Adrenal gland (tissue), 5 donors: ENCODE data around the gene ZNF555.

Experiments used
- POLR2A ChIP-seq, 2 donors: fragments of 450-650 bp; IDR thresholded peaks; one replicate each; pipeline ENCODE4 v1.6.1; 2017; ENCODE audit warnings: antibody characterized with exemption in 2 of 2, mild to moderate bottlenecking in 2 of 2, moderate library complexity in 1 of 2
- TF ChIP-seq, protein P1 (sequence below), 6 experiments: fragments of 450-650 bp in 4 of 6; fragments of 200-600 bp in 2 of 6; sonication (generic) in 1 of 6; IDR thresholded peaks; 1 replicate in 5 of 6; 2 replicates in 1 of 6; pipeline versions ENCODE4 v1.5.1 to v1.8.0; 2016 to 2021; ENCODE audit warnings: antibody characterized with exemption in 6 of 6, mild to moderate bottlenecking in 2 of 6, moderate library complexity in 1 of 6
- donor health status: DM: no; HTN: no; CAD: no.

DNA sequence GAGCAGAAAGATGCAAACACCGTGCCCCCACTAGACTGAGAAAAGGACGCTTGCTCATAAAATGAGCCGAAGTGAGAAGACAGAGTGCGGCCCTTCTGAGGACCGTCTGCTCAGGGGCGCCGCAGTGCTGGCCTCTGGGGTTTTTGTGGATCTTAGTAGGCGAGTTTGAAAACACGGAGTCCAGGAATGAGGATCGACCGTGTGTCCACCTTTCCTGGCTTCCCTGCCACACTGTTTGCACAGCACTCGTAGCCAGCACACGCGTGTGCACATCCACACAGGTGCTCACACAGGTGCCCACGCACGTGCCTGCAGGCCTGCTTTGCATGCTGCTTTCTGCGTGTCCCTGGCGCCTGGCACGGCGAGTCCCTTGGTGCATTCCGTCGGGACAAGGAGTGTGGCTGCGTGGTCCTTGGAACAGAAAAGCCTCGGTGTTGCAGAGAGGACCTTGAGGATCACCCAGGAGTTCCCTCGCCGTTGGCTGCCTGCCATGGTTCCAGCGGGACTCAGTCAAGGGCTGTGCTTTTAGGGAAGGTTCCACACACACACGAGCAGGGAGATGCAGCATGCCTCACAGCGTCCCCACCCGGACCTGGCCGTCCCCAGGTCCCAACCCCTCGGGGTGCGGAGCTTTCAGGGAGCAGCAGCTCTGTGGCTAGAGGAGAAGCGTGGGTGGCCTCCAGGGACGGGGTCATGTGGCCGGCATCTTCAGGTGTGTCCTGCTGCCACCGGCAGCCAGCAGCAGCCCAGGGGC is 31.7 kb upstream of the ZNF555 start:
- TF ChIP-seq, protein P1, sequence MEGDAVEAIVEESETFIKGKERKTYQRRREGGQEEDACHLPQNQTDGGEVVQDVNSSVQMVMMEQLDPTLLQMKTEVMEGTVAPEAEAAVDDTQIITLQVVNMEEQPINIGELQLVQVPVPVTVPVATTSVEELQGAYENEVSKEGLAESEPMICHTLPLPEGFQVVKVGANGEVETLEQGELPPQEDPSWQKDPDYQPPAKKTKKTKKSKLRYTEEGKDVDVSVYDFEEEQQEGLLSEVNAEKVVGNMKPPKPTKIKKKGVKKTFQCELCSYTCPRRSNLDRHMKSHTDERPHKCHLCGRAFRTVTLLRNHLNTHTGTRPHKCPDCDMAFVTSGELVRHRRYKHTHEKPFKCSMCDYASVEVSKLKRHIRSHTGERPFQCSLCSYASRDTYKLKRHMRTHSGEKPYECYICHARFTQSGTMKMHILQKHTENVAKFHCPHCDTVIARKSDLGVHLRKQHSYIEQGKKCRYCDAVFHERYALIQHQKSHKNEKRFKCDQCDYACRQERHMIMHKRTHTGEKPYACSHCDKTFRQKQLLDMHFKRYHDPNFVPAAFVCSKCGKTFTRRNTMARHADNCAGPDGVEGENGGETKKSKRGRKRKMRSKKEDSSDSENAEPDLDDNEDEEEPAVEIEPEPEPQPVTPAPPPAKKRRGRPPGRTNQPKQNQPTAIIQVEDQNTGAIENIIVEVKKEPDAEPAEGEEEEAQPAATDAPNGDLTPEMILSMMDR (IDR thresholded peaks at IDR 0.05) = no peak
- TF ChIP-seq POLR2A (IDR thresholded peaks at IDR 0.05) = no peak
